Naive thymus-derived CD4-positive, alpha-beta T cell (primary cell): Measurements from ENCODE around the gene ITPA. TPM values are rescaled to one million over a fixed set of nuclear protein-coding genes. Genes with fewer than 3 reads are reported as not detected.
A peak's percentile ranks its signal among the peaks of the same experiment; 100 is the strongest.

ENCODE experiments used
- ATAC-seq: fragments of 150-1000 bp; cut with Tn5 transposase; 2 replicates; pipeline ENCODE4 v1.10.0; 2021; ENCODE audit warnings: mild to moderate bottlenecking, moderate library complexity
- CTCF ChIA-PET: fragments of 350-600 bp; sonication (Branson Sonifier 250); formaldehyde crosslinking; loops from one replicate; lab custom pipeline; 2021; ENCODE audit warnings: antibody characterized with exemption; lab: Charles Lee
- POLR2A ChIA-PET: fragments of 350-600 bp; sonication (Branson Sonifier 250); formaldehyde crosslinking; loops from one replicate; lab custom pipeline; 2021; ENCODE audit warnings: antibody characterized with exemption, inconsistent platforms; lab: Charles Lee
- DNase-seq, 9 donors: peaks; one replicate each; pipeline versions ENCODE4 v3.0.0 to v3.0.0-alpha.2; 2020 to 2022; ENCODE audit warnings: mixed read lengths in 1 of 9
- H3K27ac ChIP-seq: one replicate; pipeline ENCODE4 v1.7.0; 2013; ENCODE audit warnings: mild to moderate bottlenecking, low read depth, low read length, moderate library complexity
- H3K27me3 ChIP-seq, 2 donors: one replicate each; pipeline ENCODE4 v1.7.0; 2013; ENCODE audit warnings: low read length in 2 of 2, mild to moderate bottlenecking in 2 of 2, moderate library complexity in 2 of 2; ENCODE audit not compliant: control insufficient read depth in 2 of 2, insufficient read depth in 2 of 2
- H3K36me3 ChIP-seq, 3 experiments: 1 replicate in 2 of 3; 2 replicates in 1 of 3; pipeline ENCODE4 v1.7.0; 2013; ENCODE audit warnings: low read length in 3 of 3, mild to moderate bottlenecking in 3 of 3, moderate library complexity in 1 of 3; ENCODE audit not compliant: insufficient read depth in 3 of 3, control insufficient read depth in 2 of 3
- H3K4me1 ChIP-seq, 2 donors: one replicate each; pipeline ENCODE4 v1.7.0; 2013; ENCODE audit warnings: low read length in 2 of 2, mild to moderate bottlenecking in 2 of 2, moderate library complexity in 1 of 2; ENCODE audit not compliant: control insufficient read depth in 2 of 2, insufficient read depth in 2 of 2
- H3K4me3 ChIP-seq: 2 replicates; pipeline ENCODE4 v1.7.0; 2013; ENCODE audit warnings: mild to moderate bottlenecking, low read length
- H3K9me3 ChIP-seq, 3 experiments: 1 replicate in 2 of 3; 2 replicates in 1 of 3; pipeline ENCODE4 v1.7.0; 2013; ENCODE audit warnings: low read length in 3 of 3; ENCODE audit not compliant: control insufficient read depth in 2 of 3
- H3K27ac Mint-ChIP-seq, 9 donors: one replicate each; pipeline ENCODE4 v1.8.0; 2020 to 2022; ENCODE audit warnings: mixed read lengths in 9 of 9, mild to moderate bottlenecking in 8 of 9, moderate library complexity in 5 of 9, inconsistent platforms in 2 of 9
- H3K27me3 Mint-ChIP-seq, 5 donors: one replicate each; pipeline ENCODE4 v1.8.0; 2021 to 2022; ENCODE audit warnings: mixed read lengths in 5 of 5, mild to moderate bottlenecking in 1 of 5
- H3K36me3 Mint-ChIP-seq, 5 donors: one replicate each; pipeline ENCODE4 v1.8.0; 2020 to 2022; ENCODE audit warnings: mixed read lengths in 5 of 5, mild to moderate bottlenecking in 3 of 5, inconsistent platforms in 1 of 5
- H3K4me1 Mint-ChIP-seq, 7 donors: one replicate each; pipeline ENCODE4 v1.8.0; 2020 to 2022; ENCODE audit warnings: mixed read lengths in 7 of 7, mild to moderate bottlenecking in 3 of 7, inconsistent platforms in 1 of 7
- H3K4me3 Mint-ChIP-seq, 10 donors: one replicate each; pipeline ENCODE4 v1.8.0; 2020 to 2022; ENCODE audit warnings: mild to moderate bottlenecking in 10 of 10, mixed read lengths in 10 of 10, moderate library complexity in 6 of 10, inconsistent platforms in 2 of 10
- H3K9me3 Mint-ChIP-seq, 11 donors: one replicate each; pipeline ENCODE4 v1.8.0; 2020 to 2022; ENCODE audit warnings: mixed read lengths in 11 of 11, mild to moderate bottlenecking in 4 of 11, inconsistent platforms in 1 of 11, moderate library complexity in 1 of 11
- intact Hi-C, 2 donors: fragments of 100-400 bp; cut with micrococcal nuclease; formaldehyde crosslinking; loops; one replicate each; pipeline ENCODE4 v1.15.1; 2023
- polyA plus RNA-seq, 2 donors: library from polyadenylated mRNA; unstranded; fragments of 300-500 nt; fragmentation: Illumina TruSeq; gene quantifications; one replicate each; pipeline ENCODE4 v1.2.3, GENCODE V29; 2021
- total RNA-seq, 6 experiments: library from RNA in 5 of 6; stranded (reverse) in 5 of 6; gene quantifications; 1 replicate in 5 of 6; 2 replicates in 1 of 6; pipeline ENCODE4 v1.2.3 and lab custom pipeline; 2021 to 2026

The ITPA gene
- total and polyA plus RNA-seq, 7 experiments from 2014 or later = 37.7 to 71.2 (median 44.4) TPM

GRCh38 chr20:3244613-3245012, 35.3 kb downstream of the ITPA start:
- ATAC-seq = no peak
- CTCF ChIA-PET = no interaction called here
- intact Hi-C loops = no loop called here
- Mint-ChIP-seq H3K4me1 (peaks cover 2 to 9% (median 5%) of the 10 kb centered on the region in 7 donors), H3K9me3 (no peaks in the 10 kb centered on the region), H3K27ac (no peak overlapping the region), H3K36me3 (no peaks in the 10 kb centered on the region), H3K4me3 (no peak overlapping the region), H3K27me3 (peaks cover 23 to 69% (median 34%) of the 10 kb centered on the region in 5 donors)
- POLR2A ChIA-PET = no interaction called here
- H3K27ac ChIP-seq = no peak overlapping the region
- peaks cover 0 to 13% of the 10 kb centered on the region in 2 donors for H3K4me1 ChIP-seq
- peaks cover 0 to 18% of the 10 kb centered on the region in 2 donors for H3K27me3 ChIP-seq
- H3K4me3 ChIP-seq = no peak overlapping the region
- no peaks in the 10 kb centered on the region for H3K36me3 ChIP-seq
- H3K9me3 ChIP-seq = no peaks in the 10 kb centered on the region
- DNase-seq = no peak

DNA sequence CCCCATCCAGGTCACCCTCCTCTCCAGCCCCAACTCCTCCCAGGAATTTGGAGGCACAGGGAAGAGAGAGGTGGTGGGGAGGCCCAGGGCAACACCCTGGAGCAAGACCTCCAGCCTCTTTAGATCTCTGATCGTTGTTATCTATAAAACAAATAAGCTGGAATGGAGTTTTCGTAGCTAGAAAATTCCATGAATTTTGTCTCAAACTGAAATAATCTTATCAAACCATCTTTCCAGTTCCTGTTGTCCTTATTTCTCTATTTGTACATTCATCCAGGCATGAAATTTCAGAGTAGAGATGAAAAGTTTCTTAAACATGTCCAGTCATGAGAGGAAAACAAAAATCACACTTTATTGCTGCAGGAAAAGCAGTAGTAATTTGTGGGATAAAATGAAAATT, 35.9 kb downstream of the ITPA start:
- POLR2A ChIA-PET = no interaction called here
- no peak overlapping the region for H3K27ac Mint-ChIP-seq
- no peak overlapping the region for H3K4me3 Mint-ChIP-seq
- no peaks in the 10 kb centered on the region for H3K9me3 ChIP-seq
- no peak overlapping the region for H3K4me3 ChIP-seq
- H3K4me1 Mint-ChIP-seq = peaks cover 0 to 5% (median 0%) of the 10 kb centered on the region in 7 donors
- no peaks in the 10 kb centered on the region for H3K9me3 Mint-ChIP-seq
- no peak for ATAC-seq
- no peaks in the 10 kb centered on the region for H3K36me3 ChIP-seq
- no peaks in the 10 kb centered on the region for H3K36me3 Mint-ChIP-seq
- no peak overlapping the region for H3K27ac ChIP-seq
- H3K27me3 Mint-ChIP-seq = peaks cover 23 to 68% (median 34%) of the 10 kb centered on the region in 5 donors
- CTCF ChIA-PET = no interaction called here
- intact Hi-C loops = no loop called here
- H3K27me3 ChIP-seq = peaks cover 0 to 13% of the 10 kb centered on the region in 2 donors
- DNase-seq = no peak
- H3K4me1 ChIP-seq = peaks cover 0 to 8% of the 10 kb centered on the region in 2 donors

DNA sequence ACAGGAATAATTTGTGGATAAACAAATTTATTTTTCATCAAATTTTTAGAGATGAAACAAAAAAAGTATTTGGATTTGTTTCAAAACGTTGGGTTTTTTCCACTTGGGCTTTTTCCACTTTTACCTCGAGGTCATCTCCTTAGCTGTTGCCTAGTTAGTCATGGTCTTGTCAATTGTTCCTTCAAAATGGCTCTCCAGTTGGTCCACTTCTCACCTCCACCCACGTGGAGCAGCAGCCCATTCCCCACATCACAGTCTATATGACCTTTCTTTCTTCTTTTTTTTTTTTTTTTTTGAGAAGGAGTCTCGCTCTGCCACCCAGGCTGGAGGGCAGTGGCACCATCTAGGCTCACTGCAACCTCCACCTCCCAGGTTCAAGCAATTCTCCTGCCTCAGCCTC, 36.4 kb downstream of the ITPA start:
- intact Hi-C loops = no loop called here
- Histone ChIP-seq H3K27me3 (peaks cover 0 to 7% of the 10 kb centered on the region in 2 donors), H3K9me3 (no peaks in the 10 kb centered on the region), H3K36me3 (no peaks in the 10 kb centered on the region), H3K27ac (no peak overlapping the region), H3K4me3 (no peak overlapping the region), H3K4me1 (peaks cover 0 to 7% of the 10 kb centered on the region in 2 donors)
- Mint-ChIP-seq H3K4me3 (peak overlapping the region in 1 of 10 donors; percentile 25), H3K4me1 (peaks cover 0 to 5% (median 0%) of the 10 kb centered on the region in 7 donors), H3K27me3 (peaks cover 26 to 67% (median 38%) of the 10 kb centered on the region in 5 donors), H3K36me3 (no peaks in the 10 kb centered on the region), H3K27ac (no peak overlapping the region), H3K9me3 (no peaks in the 10 kb centered on the region)
- CTCF ChIA-PET = no interaction called here
- POLR2A ChIA-PET = no interaction called here
- ATAC-seq = no peak
- DNase-seq = no peak

DNA sequence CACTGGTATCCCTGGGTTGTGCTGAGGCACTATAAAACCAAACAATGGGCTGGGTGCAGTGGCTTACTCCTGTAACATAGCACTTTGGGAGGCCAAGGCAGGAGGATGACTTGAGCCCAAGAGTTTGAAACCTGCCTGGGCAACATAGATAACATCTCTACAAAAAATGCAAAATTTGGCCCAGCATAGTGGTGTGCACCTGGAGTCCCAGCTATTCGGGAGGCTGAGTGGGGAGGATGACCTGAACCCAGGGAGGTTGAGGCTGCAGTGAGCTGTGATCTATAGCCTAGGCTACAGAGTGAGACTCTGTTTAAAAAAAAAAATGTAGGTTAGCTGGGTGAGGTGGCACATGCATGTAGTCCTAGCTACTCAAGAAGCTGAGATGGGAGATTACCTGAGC, 37.4 kb downstream of the ITPA start:
- H3K27me3 ChIP-seq = peaks cover 0 to 6% of the 10 kb centered on the region in 2 donors
- ATAC-seq = no peak
- intact Hi-C loops = no loop called here
- peaks cover 0 to 4% (median 0%) of the 10 kb centered on the region in 7 donors for H3K4me1 Mint-ChIP-seq
- H3K27ac ChIP-seq = no peak overlapping the region
- peaks cover 0 to 7% of the 10 kb centered on the region in 2 donors for H3K4me1 ChIP-seq
- H3K9me3 ChIP-seq = no peaks in the 10 kb centered on the region
- no peaks in the 10 kb centered on the region for H3K36me3 ChIP-seq
- POLR2A ChIA-PET = no interaction called here
- no peak overlapping the region for H3K4me3 ChIP-seq
- H3K4me3 Mint-ChIP-seq = no peak overlapping the region
- no peaks in the 10 kb centered on the region for H3K9me3 Mint-ChIP-seq
- no peak for DNase-seq
- CTCF ChIA-PET = no interaction called here
- peaks cover 23 to 57% (median 30%) of the 10 kb centered on the region in 5 donors for H3K27me3 Mint-ChIP-seq
- peaks cover 0 to 4% (median 0%) of the 10 kb centered on the region in 5 donors for H3K36me3 Mint-ChIP-seq
- no peak overlapping the region for H3K27ac Mint-ChIP-seq

- intact Hi-C loops = no loop called here
- Mint-ChIP-seq H3K4me3 (no peak overlapping the region), H3K36me3 (peaks cover 0 to 13% (median 5%) of the 10 kb centered on the region in 5 donors), H3K9me3 (no peaks in the 10 kb centered on the region), H3K27ac (no peak overlapping the region), H3K27me3 (peaks cover 25 to 49% (median 27%) of the 10 kb centered on the region in 5 donors), H3K4me1 (peaks cover 0 to 4% (median 0%) of the 10 kb centered on the region in 7 donors)
- Histone ChIP-seq H3K27ac (no peak overlapping the region), H3K36me3 (no peaks in the 10 kb centered on the region), H3K4me3 (no peak overlapping the region), H3K9me3 (no peaks in the 10 kb centered on the region), H3K27me3 (peaks cover 0 to 6% of the 10 kb centered on the region in 2 donors), H3K4me1 (peaks cover 0 to 7% of the 10 kb centered on the region in 2 donors)
- POLR2A ChIA-PET = no interaction called here
- DNase-seq = no peak
- no peak for ATAC-seq
- CTCF ChIA-PET = interaction anchor here (0.6 to 1.5 kb wide), 2 partner anchors 33 to 92 kb away, joined by 4 to 5 read pairs; no protein-coding TSS in a partner anchor
Measured at GRCh38 chr20:3247638-3248037, 38.3 kb downstream of the ITPA start.

DNA sequence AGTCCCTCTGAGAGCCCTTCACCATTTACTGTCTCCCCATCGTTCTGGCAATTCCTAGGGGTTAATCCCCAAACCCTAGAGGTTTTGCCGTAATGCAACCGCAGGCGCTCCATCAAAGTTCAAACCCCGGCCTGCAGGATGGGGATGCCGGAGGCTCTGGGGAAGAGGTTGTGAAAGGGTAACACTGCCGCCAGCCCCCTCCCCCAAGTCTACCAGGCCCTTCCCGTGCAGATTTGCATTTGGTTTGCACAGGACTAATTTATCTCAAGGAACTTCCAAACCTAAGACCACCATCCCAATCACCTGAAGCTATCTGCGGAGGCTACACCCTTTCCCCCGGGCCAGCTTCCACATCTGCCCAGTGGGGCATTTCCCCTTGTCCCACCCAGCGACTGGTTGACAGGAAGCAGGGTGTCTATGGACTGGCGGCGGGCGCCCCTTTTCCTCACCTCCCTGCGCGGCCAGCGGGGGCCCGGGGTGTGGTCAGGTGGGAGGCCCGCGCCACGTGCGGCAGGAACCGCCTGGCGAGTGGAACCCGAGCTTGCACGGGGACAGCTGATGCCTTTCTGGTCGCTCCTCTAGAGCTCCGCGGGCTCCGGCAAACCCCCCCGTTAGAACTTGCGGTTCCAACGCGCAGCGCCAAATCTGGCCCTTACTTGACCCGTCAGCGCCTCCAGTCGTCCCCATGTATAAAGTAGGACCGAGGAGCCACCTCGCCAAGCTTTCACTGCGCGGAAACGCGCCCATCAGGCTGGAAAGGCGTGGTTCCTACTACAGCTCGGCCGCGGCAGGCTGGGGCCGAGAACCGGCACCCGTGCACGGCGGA, 39.1 kb downstream of the ITPA start:
- Histone ChIP-seq H3K4me3 (no peak overlapping the region), H3K27me3 (peaks cover 0 to 6% of the 10 kb centered on the region in 2 donors), H3K27ac (no peak overlapping the region), H3K9me3 (no peaks in the 10 kb centered on the region), H3K36me3 (no peaks in the 10 kb centered on the region), H3K4me1 (peaks cover 0 to 7% of the 10 kb centered on the region in 2 donors)
- Mint-ChIP-seq H3K27me3 (peaks cover 25 to 49% (median 27%) of the 10 kb centered on the region in 5 donors), H3K4me1 (peaks cover 0 to 4% (median 0%) of the 10 kb centered on the region in 7 donors), H3K9me3 (no peaks in the 10 kb centered on the region), H3K4me3 (peak overlapping the region in 7 of 10 donors; percentile 38 to 71 (median 63)), H3K27ac (no peak overlapping the region), H3K36me3 (peaks cover 0 to 15% (median 5%) of the 10 kb centered on the region in 5 donors)
- DNase-seq = peak in 1 of 9 donors; percentile 10
- intact Hi-C loops = no loop called here
- ChIA-PET CTCF (interaction anchor here (0.6 to 1.5 kb wide), 2 partner anchors 33 to 93 kb away, joined by 4 to 5 read pairs; no protein-coding TSS in a partner anchor), POLR2A (no interaction called here)
- ATAC-seq = peak; percentile 58
